Activated CD8-positive, alpha-beta T cell treated with anti-CD3 and anti-CD28 coated beads for 36 hours (primary cell): ENCODE data around the gene FOSL1. TPM values are rescaled to one million over a fixed set of nuclear protein-coding genes. Genes with fewer than 3 reads are reported as not detected.

Experiments used
- ATAC-seq: fragments of 200-7000 bp; cut with Tn5 transposase; one replicate; pipeline ENCODE4 v1.10.0; 2021; ENCODE audit warnings: mild to moderate bottlenecking, moderate library complexity
- CTCF ChIA-PET: fragments of 350-600 bp; sonication (Branson Sonifier 250); formaldehyde crosslinking; loops from one replicate; lab custom pipeline; 2021; ENCODE audit warnings: antibody characterized with exemption; lab: Charles Lee
- POLR2A ChIA-PET: fragments of 350-600 bp; sonication (Branson Sonifier 250); formaldehyde crosslinking; loops from one replicate; lab custom pipeline; 2021; ENCODE audit warnings: antibody characterized with exemption; lab: Charles Lee
- DNase-seq: peaks from one replicate; pipeline ENCODE4 v3.0.0-alpha.2; 2020
- H3K27ac Mint-ChIP-seq: one replicate; pipeline ENCODE4 v1.8.0; 2021; ENCODE audit warnings: mild to moderate bottlenecking, mixed read lengths
- H3K27me3 Mint-ChIP-seq: one replicate; pipeline ENCODE4 v1.8.0; 2021; ENCODE audit warnings: mixed read lengths
- H3K36me3 Mint-ChIP-seq: one replicate; pipeline ENCODE4 v1.8.0; 2021; ENCODE audit warnings: low read depth, mixed read lengths
- H3K4me1 Mint-ChIP-seq: one replicate; pipeline ENCODE4 v1.8.0; 2021; ENCODE audit warnings: low read depth, mixed read lengths
- H3K4me3 Mint-ChIP-seq: one replicate; pipeline ENCODE4 v1.8.0; 2021; ENCODE audit warnings: mild to moderate bottlenecking, moderate library complexity, mixed read lengths
- H3K9me3 Mint-ChIP-seq: one replicate; pipeline ENCODE4 v1.8.0; 2021; ENCODE audit warnings: mixed read lengths
- CTCF ChIP-seq: fragments of 200-600 bp; IDR thresholded peaks from one replicate; pipeline ENCODE4 v1.8.0; 2022; ENCODE audit warnings: antibody characterized with exemption, mild to moderate bottlenecking
- intact Hi-C: fragments of 100-400 bp; cut with micrococcal nuclease; formaldehyde crosslinking; loops from one replicate; pipeline ENCODE4 v1.10.0; 2022
- total RNA-seq, 2 experiments: library from RNA; stranded (reverse); gene quantifications; one replicate each; pipeline ENCODE4 v1.2.3, GENCODE V29; 2021

Gene FOSL1
- total RNA-seq, 2 experiments from 2014 or later, result 9.9 to 10.2 TPM

DNA sequence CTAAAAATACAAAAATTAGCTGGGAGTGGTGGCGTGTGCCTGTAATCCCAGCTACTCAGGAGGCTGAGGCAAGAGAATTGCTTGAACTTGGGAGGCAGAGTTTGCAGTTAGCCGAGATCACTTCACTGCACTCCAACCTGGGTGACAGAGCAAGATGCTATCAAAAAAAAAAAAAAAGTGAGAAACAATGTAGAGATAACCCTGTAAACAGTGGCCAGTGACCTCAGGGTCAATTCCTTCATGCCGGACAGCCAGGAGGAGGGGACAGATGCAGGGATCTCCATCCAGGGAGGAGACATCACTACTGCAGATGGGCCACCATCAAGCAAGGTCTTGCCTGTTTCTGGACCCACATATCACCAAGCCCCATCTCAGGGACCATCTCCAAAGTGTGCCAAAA is 52.4 kb downstream of the FOSL1 start:
- CTCF ChIA-PET, result interaction anchor here (1.0 to 1.8 kb wide), 3 partner anchors 11 to 68 kb away, joined by 3 to 8 read pairs (median 4); partner anchors contain the start of gene CCDC85B
- peaks cover 17% of the 10 kb centered on the region for H3K36me3 Mint-ChIP-seq
- H3K4me3 Mint-ChIP-seq, result no peak overlapping the region
- no peaks in the 10 kb centered on the region for H3K4me1 Mint-ChIP-seq
- no peaks in the 10 kb centered on the region for H3K27me3 Mint-ChIP-seq
- TF ChIP-seq CTCF, result no peak
- POLR2A ChIA-PET, result interaction anchor here (2.0 to 29.8 kb wide), 2 partner anchors 9 to 42 kb away, joined by 6 to 560 read pairs; partner anchors contain the start of genes CCDC85B, CTSW, FIBP and FOSL1
- no peak for ATAC-seq
- no peak overlapping the region for H3K27ac Mint-ChIP-seq
- intact Hi-C loops, result no loop called here
- DNase-seq, result no peak
- peaks cover 3% of the 10 kb centered on the region for H3K9me3 Mint-ChIP-seq

GRCh38 chr11:65844231-65844872 is 55.8 kb downstream of the FOSL1 start:
- POLR2A ChIA-PET, result interaction anchor here (0.8 to 0.9 kb wide), 2 partner anchors 16 to 247 kb away, joined by 3 read pairs; no protein-coding TSS in a partner anchor
- no peaks in the 10 kb centered on the region for H3K9me3 Mint-ChIP-seq

GRCh38 chr11:65843811-65844210 is 56.4 kb downstream of the FOSL1 start:
- no peak for ATAC-seq
- no peaks in the 10 kb centered on the region for H3K36me3 Mint-ChIP-seq
- no peak for TF ChIP-seq CTCF
- ChIA-PET POLR2A (interaction anchor here (0.7 to 1.0 kb wide), 3 partner anchors 8 to 64 kb away, joined by 3 to 9 read pairs (median 3); no protein-coding TSS in a partner anchor), CTCF (interaction anchor here (0.7 to 2.0 kb wide), 6 partner anchors 7 to 132 kb away, joined by 3 to 4 read pairs (median 4); partner anchors contain the start of genes AP5B1, FIBP and KAT5)
- H3K9me3 Mint-ChIP-seq, result no peaks in the 10 kb centered on the region
- intact Hi-C loops, result no loop called here
- no peaks in the 10 kb centered on the region for H3K4me1 Mint-ChIP-seq
- no peak overlapping the region for H3K27ac Mint-ChIP-seq
- DNase-seq, result no peak
- H3K4me3 Mint-ChIP-seq, result no peak overlapping the region
- no peaks in the 10 kb centered on the region for H3K27me3 Mint-ChIP-seq

More at GRCh38 chr11:65844231-65844872, 55.8 kb downstream of the FOSL1 start:
- H3K4me1 Mint-ChIP-seq, result no peaks in the 10 kb centered on the region
- TF ChIP-seq CTCF, result no peak
- ATAC-seq, result no peak
- no peaks in the 10 kb centered on the region for H3K36me3 Mint-ChIP-seq
- intact Hi-C loops, result no loop called here
- H3K27ac Mint-ChIP-seq, result no peak overlapping the region
- no peak overlapping the region for H3K4me3 Mint-ChIP-seq
- H3K27me3 Mint-ChIP-seq, result no peaks in the 10 kb centered on the region
- no peak for DNase-seq
- CTCF ChIA-PET, result interaction anchor here (0.7 to 2.0 kb wide), 3 partner anchors 40 to 133 kb away, joined by 3 to 4 read pairs (median 4); partner anchors contain the start of genes AP5B1 and KAT5

DNA sequence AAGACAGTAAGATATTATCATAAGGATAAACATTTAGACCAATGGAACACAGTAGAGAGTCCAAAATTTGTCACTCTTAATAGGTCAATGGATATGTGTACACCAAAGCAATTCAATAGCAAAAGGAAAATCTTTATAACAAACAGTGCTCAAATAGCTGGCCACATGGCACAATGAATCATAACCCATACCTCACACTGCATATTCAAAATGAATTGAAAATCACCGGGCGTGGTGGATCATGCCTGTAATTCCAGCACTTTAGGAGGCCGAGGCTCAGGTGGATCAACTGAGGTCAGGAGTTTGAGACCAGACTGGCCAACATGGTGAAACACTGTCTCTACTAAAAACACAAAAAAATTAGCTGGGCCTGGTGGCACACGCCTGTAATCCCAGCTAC is 58.0 kb downstream of the FOSL1 start:
- Mint-ChIP-seq H3K36me3 (no peaks in the 10 kb centered on the region), H3K4me1 (no peaks in the 10 kb centered on the region), H3K27me3 (no peaks in the 10 kb centered on the region), H3K4me3 (no peak overlapping the region), H3K9me3 (no peaks in the 10 kb centered on the region), H3K27ac (no peak overlapping the region)
- no peak for DNase-seq
- no peak for ATAC-seq
- ChIA-PET CTCF (no interaction called here), POLR2A (no interaction called here)
- TF ChIP-seq CTCF, result no peak
- intact Hi-C loops, result no loop called here

Other genes with a start within 250 kb of the FOSL1 start
- gene RELA, start 237.5 kb downstream of the FOSL1 start, total RNA-seq, result 10 to 100 TPM; 65.6 to 72.5 TPM
- gene KAT5, start 188.1 kb downstream of the FOSL1 start, total RNA-seq, result 10 to 100 TPM; 67.7 to 71.8 TPM
- gene RNASEH2C, start 179.6 kb downstream of the FOSL1 start, total RNA-seq, result 100 to 1,000 TPM; 101 to 109 TPM
- gene AP5B1, start 119.4 kb downstream of the FOSL1 start, total RNA-seq, result 10 to 100 TPM; 30.9 to 31.1 TPM
- 1 to 10 TPM in 1 of 2 experiments, under 1 TPM in 1; 0.90 to 1.2 TPM for gene OVOL1, start 113.3 kb downstream of the FOSL1 start, total RNA-seq
- 1 to 10 TPM; 1.6 to 2.1 TPM for gene SNX32, start 66.4 kb downstream of the FOSL1 start, total RNA-seq
- gene CFL1, start 42.2 kb downstream of the FOSL1 start, total RNA-seq, result 1,000 to 10,000 TPM; 1,059 to 1,062 TPM
- gene MUS81, start 40.0 kb downstream of the FOSL1 start, total RNA-seq, result 10 to 100 TPM; 54.7 to 60.2 TPM
- 10 to 100 TPM; 17.1 to 18.0 TPM for gene EFEMP2, start 27.6 kb downstream of the FOSL1 start, total RNA-seq
- gene CTSW, start 20.6 kb downstream of the FOSL1 start, total RNA-seq, result 100 to 1,000 TPM; 124 to 126 TPM
- gene FIBP, start 11.9 kb downstream of the FOSL1 start, total RNA-seq, result 10 to 100 TPM; 78.8 to 79.9 TPM
- gene CCDC85B, start 9.7 kb downstream of the FOSL1 start, total RNA-seq, result 10 to 100 TPM; 68.8 to 72.4 TPM
- gene C11orf68, start 18.7 kb upstream of the FOSL1 start, total RNA-seq, result 10 to 100 TPM; 26.2 to 26.3 TPM
- 100 to 1,000 TPM; 135 TPM for gene DRAP1, start 19.0 kb upstream of the FOSL1 start, total RNA-seq
- not detected for gene TSGA10IP, start 45.1 kb upstream of the FOSL1 start, total RNA-seq
- 10 to 100 TPM; 58.3 to 63.9 TPM for gene SART1, start 61.3 kb upstream of the FOSL1 start, total RNA-seq
- 10 to 100 TPM; 44.4 to 45.6 TPM for gene EIF1AD, start 101.8 kb upstream of the FOSL1 start, total RNA-seq
- 100 to 1,000 TPM; 267 to 311 TPM for gene BANF1, start 102.1 kb upstream of the FOSL1 start, total RNA-seq
- under 1 TPM in 1 of 2 experiments, not detected in 1; 0.50 TPM for gene CST6, start 111.6 kb upstream of the FOSL1 start, total RNA-seq
- gene CATSPER1, start 126.1 kb upstream of the FOSL1 start, total RNA-seq, result not detected
- 1 to 10 TPM in 1 of 2 experiments, under 1 TPM in 1; 0.51 to 1.0 TPM for gene GAL3ST3, start 148.8 kb upstream of the FOSL1 start, total RNA-seq
- gene SF3B2, start 152.0 kb upstream of the FOSL1 start, total RNA-seq, result 100 to 1,000 TPM; 255 to 278 TPM
- 10 to 100 TPM; 76.3 to 78.3 TPM for gene PACS1, start 169.9 kb upstream of the FOSL1 start, total RNA-seq